Esophagus muscularis mucosa (tissue), 3 donors: ENCODE data around the gene THUMPD3.

Experiments used
- EP300 ChIP-seq: sonication (generic); formaldehyde crosslinking; IDR thresholded peaks from one replicate; pipeline ENCODE4 v1.6.1; 2017; ENCODE audit warnings: antibody characterized with exemption
- TF ChIP-seq, protein P1 (sequence below), 3 experiments: fragments of 200-600 bp in 2 of 3; fragments of 450-650 bp in 1 of 3; sonication (generic) in 2 of 3; IDR thresholded peaks; one replicate each; pipeline ENCODE4 v1.5.1; 2017 to 2019; ENCODE audit warnings: antibody characterized with exemption in 3 of 3, mild to moderate bottlenecking in 2 of 3, moderate library complexity in 1 of 3

DNA sequence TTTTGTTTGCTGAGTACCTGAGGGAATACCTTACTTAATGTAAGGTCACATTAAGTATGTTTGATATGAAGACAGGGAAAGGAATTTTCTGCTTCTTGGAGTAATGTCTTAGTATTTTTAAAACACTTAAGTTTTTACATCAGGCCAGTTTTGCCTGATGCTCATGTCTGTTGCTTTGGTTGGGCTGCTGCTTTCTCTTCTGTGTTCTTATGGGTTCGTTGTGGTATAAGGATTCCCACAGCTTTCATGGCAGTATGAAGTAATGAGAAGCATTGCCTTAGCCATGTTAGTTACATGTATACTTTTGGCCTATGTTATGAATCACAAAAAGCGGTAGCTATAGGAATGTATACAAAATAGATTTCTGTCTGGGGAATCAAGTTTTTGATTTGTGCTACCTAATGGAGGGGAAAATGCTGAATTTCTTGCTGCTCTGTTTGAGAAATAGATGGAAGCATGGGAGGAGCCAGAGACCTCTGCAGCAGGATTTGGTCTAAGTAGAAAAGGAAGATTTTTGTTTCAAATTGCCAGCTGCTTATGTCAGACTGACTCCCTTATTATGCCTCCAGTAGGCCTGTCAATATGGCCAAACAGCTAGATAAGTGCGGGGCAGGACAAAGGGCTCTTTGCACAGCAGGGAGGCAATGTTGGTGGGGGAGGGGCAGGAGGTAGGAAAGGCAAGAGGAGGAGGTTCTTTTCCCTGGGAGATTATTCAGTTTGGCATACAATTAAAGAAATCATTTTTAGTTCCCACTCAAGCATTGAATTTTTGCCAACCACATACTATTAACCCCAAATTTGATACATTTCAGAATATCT, 39.8 kb downstream of the THUMPD3 start:
- TF ChIP-seq, protein P1, sequence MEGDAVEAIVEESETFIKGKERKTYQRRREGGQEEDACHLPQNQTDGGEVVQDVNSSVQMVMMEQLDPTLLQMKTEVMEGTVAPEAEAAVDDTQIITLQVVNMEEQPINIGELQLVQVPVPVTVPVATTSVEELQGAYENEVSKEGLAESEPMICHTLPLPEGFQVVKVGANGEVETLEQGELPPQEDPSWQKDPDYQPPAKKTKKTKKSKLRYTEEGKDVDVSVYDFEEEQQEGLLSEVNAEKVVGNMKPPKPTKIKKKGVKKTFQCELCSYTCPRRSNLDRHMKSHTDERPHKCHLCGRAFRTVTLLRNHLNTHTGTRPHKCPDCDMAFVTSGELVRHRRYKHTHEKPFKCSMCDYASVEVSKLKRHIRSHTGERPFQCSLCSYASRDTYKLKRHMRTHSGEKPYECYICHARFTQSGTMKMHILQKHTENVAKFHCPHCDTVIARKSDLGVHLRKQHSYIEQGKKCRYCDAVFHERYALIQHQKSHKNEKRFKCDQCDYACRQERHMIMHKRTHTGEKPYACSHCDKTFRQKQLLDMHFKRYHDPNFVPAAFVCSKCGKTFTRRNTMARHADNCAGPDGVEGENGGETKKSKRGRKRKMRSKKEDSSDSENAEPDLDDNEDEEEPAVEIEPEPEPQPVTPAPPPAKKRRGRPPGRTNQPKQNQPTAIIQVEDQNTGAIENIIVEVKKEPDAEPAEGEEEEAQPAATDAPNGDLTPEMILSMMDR (IDR thresholded peaks at IDR 0.05) = no peak
- no peak for TF ChIP-seq EP300
